ENCODE measurements around the gene PDE6C.
A peak's percentile ranks its signal among the peaks of the same experiment; 100 is the strongest.

- TF ChIP-seq CTCF (conservative IDR thresholded peaks at IDR 0.05 in 1 of 2, IDR thresholded peaks at IDR 0.05 in 1 of 2; ENCODE audit: extremely low read depth in 1 of 2, insufficient read depth in 1 of 2, low read depth in 1 of 2, low read length in 2 of 2) (no peak), EZH2 (IDR thresholded peaks at IDR 0.05; ENCODE audit: borderline replicate concordance, low read length) (peak; percentile 58)
These were observed 45.7 kb upstream of the PDE6C start, which contains the start of gene FFAR4 for GRCh38 chr10:93566435-93567276.

Data from mammary epithelial cell (primary cell).